ENCODE results near the gene STPG2.

The STPG2 gene

DNA sequence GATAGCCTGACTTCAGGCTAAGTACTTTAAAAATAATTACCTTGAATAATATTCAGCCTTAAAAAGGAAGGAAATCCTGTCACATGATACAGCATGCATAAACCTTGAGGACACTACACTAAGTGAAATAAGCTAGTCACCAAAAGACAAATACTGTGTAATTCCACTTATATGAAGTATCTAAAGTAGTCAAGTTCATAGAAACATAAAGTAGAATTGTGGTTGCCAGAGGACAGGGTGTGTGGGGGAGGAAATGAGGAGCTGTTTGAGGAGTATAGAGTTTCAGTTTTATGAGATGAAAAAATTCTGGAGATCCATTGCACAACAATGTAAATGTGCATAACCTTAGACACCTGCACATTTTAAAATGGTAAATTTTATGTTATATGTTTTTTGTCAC is 5.6 kb upstream of the STPG2 start:
- Mint-ChIP-seq H3K27ac (no peak overlapping the region), H3K4me3 (no peak overlapping the region), H3K4me1 (peaks cover 6% of the 10 kb centered on the region), H3K27me3 (ENCODE audit: low read depth, poor library complexity) (peaks cover 3% of the 10 kb centered on the region), H3K36me3 (ENCODE audit: low read depth) (no peaks in the 10 kb centered on the region), H3K9me3 (peaks cover under 1% of the 10 kb centered on the region)
- no peak for DNase-seq
- TF ChIP-seq, protein P1, sequence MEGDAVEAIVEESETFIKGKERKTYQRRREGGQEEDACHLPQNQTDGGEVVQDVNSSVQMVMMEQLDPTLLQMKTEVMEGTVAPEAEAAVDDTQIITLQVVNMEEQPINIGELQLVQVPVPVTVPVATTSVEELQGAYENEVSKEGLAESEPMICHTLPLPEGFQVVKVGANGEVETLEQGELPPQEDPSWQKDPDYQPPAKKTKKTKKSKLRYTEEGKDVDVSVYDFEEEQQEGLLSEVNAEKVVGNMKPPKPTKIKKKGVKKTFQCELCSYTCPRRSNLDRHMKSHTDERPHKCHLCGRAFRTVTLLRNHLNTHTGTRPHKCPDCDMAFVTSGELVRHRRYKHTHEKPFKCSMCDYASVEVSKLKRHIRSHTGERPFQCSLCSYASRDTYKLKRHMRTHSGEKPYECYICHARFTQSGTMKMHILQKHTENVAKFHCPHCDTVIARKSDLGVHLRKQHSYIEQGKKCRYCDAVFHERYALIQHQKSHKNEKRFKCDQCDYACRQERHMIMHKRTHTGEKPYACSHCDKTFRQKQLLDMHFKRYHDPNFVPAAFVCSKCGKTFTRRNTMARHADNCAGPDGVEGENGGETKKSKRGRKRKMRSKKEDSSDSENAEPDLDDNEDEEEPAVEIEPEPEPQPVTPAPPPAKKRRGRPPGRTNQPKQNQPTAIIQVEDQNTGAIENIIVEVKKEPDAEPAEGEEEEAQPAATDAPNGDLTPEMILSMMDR (IDR thresholded peaks at IDR 0.05): no peak

- TF ChIP-seq, protein P1 (IDR thresholded peaks at IDR 0.05): no peak
- Mint-ChIP-seq H3K4me1 (no peaks in the 10 kb centered on the region), H3K36me3 (ENCODE audit: low read depth) (no peaks in the 10 kb centered on the region), H3K27me3 (ENCODE audit: low read depth, poor library complexity) (peaks cover 4% of the 10 kb centered on the region), H3K9me3 (peaks cover 12% of the 10 kb centered on the region), H3K4me3 (no peak overlapping the region), H3K27ac (no peak overlapping the region)
- DNase-seq: no peak
These were observed 17.1 kb downstream of the STPG2 start for GRCh38 chr4:98126141-98126540.

DNA sequence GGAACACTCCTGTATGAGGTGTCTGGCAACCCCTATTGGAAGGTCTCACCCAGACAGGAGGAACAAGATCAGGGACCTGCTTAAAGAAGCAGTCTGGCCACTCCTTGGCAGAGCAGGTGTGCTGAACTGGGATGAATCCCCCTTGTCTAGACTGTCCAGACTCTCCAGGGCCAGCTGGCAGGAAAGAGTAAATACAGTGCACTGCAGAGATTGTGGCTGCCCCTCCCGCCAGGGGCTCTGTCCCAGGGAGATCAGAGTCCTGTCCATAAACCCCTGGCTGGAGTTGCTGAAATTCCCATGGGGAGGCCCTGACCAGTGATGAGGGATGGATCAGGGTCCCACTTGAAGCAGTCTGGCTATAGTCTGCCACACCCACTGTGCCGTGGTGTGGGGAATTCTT is 17.7 kb downstream of the STPG2 start:
- Mint-ChIP-seq H3K4me3 (no peak overlapping the region), H3K9me3 (peaks cover 12% of the 10 kb centered on the region), H3K4me1 (no peaks in the 10 kb centered on the region), H3K27ac (no peak overlapping the region), H3K27me3 (ENCODE audit: low read depth, poor library complexity) (peaks cover 4% of the 10 kb centered on the region), H3K36me3 (ENCODE audit: low read depth) (no peaks in the 10 kb centered on the region)
- TF ChIP-seq, protein P1 (IDR thresholded peaks at IDR 0.05): no peak
- DNase-seq: no peak

DNA sequence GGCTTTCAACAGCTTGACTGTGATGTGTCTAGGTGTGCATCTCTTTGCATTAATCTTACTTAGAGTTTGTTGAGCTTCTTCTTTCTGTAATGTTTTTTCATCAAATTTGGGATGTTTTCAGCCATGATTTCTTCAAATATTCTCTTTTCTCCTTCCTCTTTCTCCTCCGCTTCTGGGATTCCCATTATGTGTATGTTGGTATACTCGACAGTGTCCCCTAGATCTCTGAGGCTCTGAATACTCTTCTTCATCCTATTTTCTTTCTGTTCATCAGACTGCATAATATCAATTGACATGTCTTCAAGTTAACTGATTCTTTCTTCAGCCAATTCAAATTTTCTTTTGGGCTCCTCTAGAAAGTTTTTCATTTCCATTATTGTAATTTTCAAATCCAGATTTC is 25.9 kb downstream of the STPG2 start:
- TF ChIP-seq, protein P1 (IDR thresholded peaks at IDR 0.05): no peak
- no peaks in the 10 kb centered on the region for H3K36me3 Mint-ChIP-seq (ENCODE audit: low read depth)
- no peak overlapping the region for H3K27ac Mint-ChIP-seq
- peaks cover 4% of the 10 kb centered on the region for H3K27me3 Mint-ChIP-seq (ENCODE audit: low read depth, poor library complexity)
- no peaks in the 10 kb centered on the region for H3K4me1 Mint-ChIP-seq
- H3K4me3 Mint-ChIP-seq: no peak overlapping the region
- peaks cover 27% of the 10 kb centered on the region for H3K9me3 Mint-ChIP-seq
- DNase-seq: no peak

DNA sequence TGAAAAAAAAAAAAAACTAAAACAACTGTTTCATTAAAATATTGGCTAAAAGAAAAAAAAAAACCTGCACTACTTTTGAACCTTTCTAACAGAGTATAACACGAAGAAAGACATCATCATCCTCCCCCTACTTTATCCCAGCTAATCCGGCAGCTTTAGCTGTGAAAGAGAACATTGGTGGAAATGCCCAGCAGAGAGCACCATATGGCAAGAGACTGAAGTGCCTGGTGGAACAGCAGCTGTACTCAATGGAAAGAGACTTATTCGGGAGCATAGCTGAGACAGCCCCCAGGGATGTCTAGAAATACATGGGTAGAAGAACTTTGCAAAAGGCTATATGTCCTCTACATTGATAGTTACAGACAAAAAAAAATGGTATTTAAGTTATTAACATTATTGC is 30.3 kb downstream of the STPG2 start:
- peak; percentile 15 for DNase-seq
- no peaks in the 10 kb centered on the region for H3K36me3 Mint-ChIP-seq (ENCODE audit: low read depth)
- peaks cover 9% of the 10 kb centered on the region for H3K9me3 Mint-ChIP-seq
- H3K4me1 Mint-ChIP-seq: no peaks in the 10 kb centered on the region
- TF ChIP-seq, protein P1 (IDR thresholded peaks at IDR 0.05): no peak
- H3K27ac Mint-ChIP-seq: no peak overlapping the region
- H3K27me3 Mint-ChIP-seq (ENCODE audit: low read depth, poor library complexity): peaks cover 4% of the 10 kb centered on the region
- no peak overlapping the region for H3K4me3 Mint-ChIP-seq

DNA sequence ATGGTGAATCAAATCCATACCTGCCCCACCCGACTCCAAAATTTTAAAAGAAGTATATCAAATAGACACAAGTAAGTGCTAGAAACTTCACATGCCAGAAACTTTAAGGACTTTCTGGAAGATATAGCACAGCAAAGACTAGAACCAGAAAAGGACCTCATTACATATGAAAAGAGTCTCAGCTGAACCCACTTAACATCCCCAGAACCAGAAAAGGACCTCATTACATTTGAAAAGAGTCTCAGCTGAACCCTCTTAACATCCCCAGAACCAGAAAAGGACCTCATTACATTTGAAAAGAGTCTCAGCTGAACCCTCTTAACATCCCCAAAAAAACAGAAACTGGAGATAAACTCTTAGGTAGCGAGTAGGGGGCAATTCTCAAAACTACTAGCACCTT is 32.3 kb downstream of the STPG2 start:
- H3K36me3 Mint-ChIP-seq (ENCODE audit: low read depth): no peaks in the 10 kb centered on the region
- DNase-seq: no peak

More for the DNA sequence above, 32.3 kb downstream of the STPG2 start:
- Mint-ChIP-seq H3K4me3 (no peak overlapping the region), H3K4me1 (no peaks in the 10 kb centered on the region), H3K27me3 (ENCODE audit: low read depth, poor library complexity) (peaks cover 4% of the 10 kb centered on the region), H3K27ac (no peak overlapping the region), H3K9me3 (no peaks in the 10 kb centered on the region)
- TF ChIP-seq, protein P1 (IDR thresholded peaks at IDR 0.05): no peak
